Osteoblast (primary cell): ENCODE measurements around the gene CCDC13. TPM values are rescaled to one million over a fixed set of nuclear protein-coding genes. Genes with fewer than 3 reads are reported as not detected.

Source experiments
- DNase-seq: peaks from one replicate; pipeline ENCODE4 v3.0.0; 2011; ENCODE audit warnings: low spot score, mixed read lengths; ENCODE audit not compliant: insufficient read length; ENCODE audit errors: missing footprints
- H2AFZ ChIP-seq: 2 replicates; pipeline ENCODE4 v1.6.0; 2011; ENCODE audit warnings: mild to moderate bottlenecking, low read length
- H3K27ac ChIP-seq: 2 replicates; pipeline ENCODE4 v1.5.1; 2011; ENCODE audit warnings: mild to moderate bottlenecking, low read depth, low read length, moderate library complexity
- H3K27me3 ChIP-seq: 2 replicates; pipeline ENCODE4 v1.6.0; 2012; ENCODE audit warnings: mild to moderate bottlenecking, control low read depth, inconsistent platforms, low read length, moderate library complexity; ENCODE audit not compliant: insufficient read depth
- H3K36me3 ChIP-seq: 2 replicates; pipeline ENCODE4 v1.5.1; 2011; ENCODE audit warnings: mild to moderate bottlenecking, low read length, control low read depth, moderate library complexity; ENCODE audit not compliant: insufficient read depth
- H3K4me1 ChIP-seq: 2 replicates; pipeline ENCODE4 v1.5.1; 2011; ENCODE audit warnings: mild to moderate bottlenecking, low read length, control low read depth, moderate library complexity; ENCODE audit not compliant: insufficient read depth
- H3K4me2 ChIP-seq: 2 replicates; pipeline ENCODE4 v1.6.0; 2011; ENCODE audit warnings: mild to moderate bottlenecking, low read length; ENCODE audit not compliant: insufficient read depth
- H3K4me3 ChIP-seq: fragments of 200-600 bp; sonication (generic); 3 replicates; pipeline ENCODE4 v1.5.1; 2012; ENCODE audit warnings: mild to moderate bottlenecking, low read length, inconsistent platforms; ENCODE audit not compliant: insufficient read depth
- H3K79me2 ChIP-seq: 2 replicates; pipeline ENCODE4 v1.6.0; 2012; ENCODE audit warnings: mild to moderate bottlenecking, low read length, control low read depth, inconsistent platforms; ENCODE audit not compliant: insufficient read depth
- H3K9me3 ChIP-seq: 2 replicates; pipeline ENCODE4 v1.5.1; 2011; ENCODE audit warnings: low read depth, low read length, control low read depth
- H4K20me1 ChIP-seq: 2 replicates; pipeline ENCODE4 v1.6.0; 2012; ENCODE audit warnings: mild to moderate bottlenecking, low read length, control low read depth; ENCODE audit not compliant: insufficient read depth
- CTCF ChIP-seq: IDR thresholded peaks from 2 replicates; pipeline ENCODE4 v1.5.1; 2011; ENCODE audit warnings: mild to moderate bottlenecking, low read depth, low read length, moderate library complexity; ENCODE audit errors: extremely low read depth
- total RNA-seq: library from RNA; depleted of rRNA; stranded (reverse); fragments of >200 nt; gene quantifications from 2 replicates; pipeline ENCODE4 v1.2.3, GENCODE V29; 2012

Gene CCDC13
- total RNA-seq, 1 donor, result 0.72 TPM

GRCh38 chr3:42735019-42735418 is 38.0 kb downstream of the CCDC13 start:
- no peaks in the 10 kb centered on the region for H3K4me1 ChIP-seq
- H3K9me3 ChIP-seq, result no peaks in the 10 kb centered on the region
- peak; percentile 36 for DNase-seq
- no peak overlapping the region for H3K4me3 ChIP-seq
- no peaks in the 10 kb centered on the region for H3K79me2 ChIP-seq
- no peak overlapping the region for H3K4me2 ChIP-seq
- no peak overlapping the region for H3K27ac ChIP-seq
- H3K36me3 ChIP-seq, result no peaks in the 10 kb centered on the region
- H2AFZ ChIP-seq, result no peak overlapping the region
- H4K20me1 ChIP-seq, result no peaks in the 10 kb centered on the region
- TF ChIP-seq CTCF, result no peak
- no peaks in the 10 kb centered on the region for H3K27me3 ChIP-seq

GRCh38 chr3:42734263-42734860 is 38.7 kb downstream of the CCDC13 start:
- no peaks in the 10 kb centered on the region for H3K27me3 ChIP-seq
- no peaks in the 10 kb centered on the region for H3K4me1 ChIP-seq
- no peak overlapping the region for H3K27ac ChIP-seq
- no peak for TF ChIP-seq CTCF
- no peak for DNase-seq
- H3K9me3 ChIP-seq, result no peaks in the 10 kb centered on the region
- H3K79me2 ChIP-seq, result no peaks in the 10 kb centered on the region
- no peaks in the 10 kb centered on the region for H4K20me1 ChIP-seq
- H3K4me2 ChIP-seq, result no peak overlapping the region
- H3K36me3 ChIP-seq, result no peaks in the 10 kb centered on the region
- no peak overlapping the region for H3K4me3 ChIP-seq
- no peak overlapping the region for H2AFZ ChIP-seq

- Histone ChIP-seq H3K27ac (no peak overlapping the region), H3K9me3 (no peaks in the 10 kb centered on the region), H3K36me3 (no peaks in the 10 kb centered on the region), H3K4me3 (no peak overlapping the region), H3K4me2 (no peak overlapping the region), H3K27me3 (peaks cover 6% of the 10 kb centered on the region), H4K20me1 (no peaks in the 10 kb centered on the region), H2AFZ (no peak overlapping the region), H3K79me2 (no peaks in the 10 kb centered on the region), H3K4me1 (no peaks in the 10 kb centered on the region)
- no peak for TF ChIP-seq CTCF
- DNase-seq, result no peak
These were observed 39.4 kb downstream of the CCDC13 start for GRCh38 chr3:42733501-42734262.

- Histone ChIP-seq H2AFZ (no peak overlapping the region), H3K36me3 (no peaks in the 10 kb centered on the region), H3K27ac (no peak overlapping the region), H3K4me3 (no peak overlapping the region), H3K4me2 (no peak overlapping the region), H3K9me3 (no peaks in the 10 kb centered on the region), H3K27me3 (peaks cover 6% of the 10 kb centered on the region), H4K20me1 (no peaks in the 10 kb centered on the region), H3K79me2 (no peaks in the 10 kb centered on the region), H3K4me1 (no peaks in the 10 kb centered on the region)
- TF ChIP-seq CTCF, result peak; percentile 29
- DNase-seq, result peak; percentile 76
These were observed 40.1 kb downstream of the CCDC13 start for GRCh38 chr3:42732829-42733459.
